Measurements from ENCODE around the gene SEMA6A. TPM values are rescaled to one million over a fixed set of nuclear protein-coding genes. Genes with fewer than 3 reads are reported as not detected.

SEMA6A gene, protein sequence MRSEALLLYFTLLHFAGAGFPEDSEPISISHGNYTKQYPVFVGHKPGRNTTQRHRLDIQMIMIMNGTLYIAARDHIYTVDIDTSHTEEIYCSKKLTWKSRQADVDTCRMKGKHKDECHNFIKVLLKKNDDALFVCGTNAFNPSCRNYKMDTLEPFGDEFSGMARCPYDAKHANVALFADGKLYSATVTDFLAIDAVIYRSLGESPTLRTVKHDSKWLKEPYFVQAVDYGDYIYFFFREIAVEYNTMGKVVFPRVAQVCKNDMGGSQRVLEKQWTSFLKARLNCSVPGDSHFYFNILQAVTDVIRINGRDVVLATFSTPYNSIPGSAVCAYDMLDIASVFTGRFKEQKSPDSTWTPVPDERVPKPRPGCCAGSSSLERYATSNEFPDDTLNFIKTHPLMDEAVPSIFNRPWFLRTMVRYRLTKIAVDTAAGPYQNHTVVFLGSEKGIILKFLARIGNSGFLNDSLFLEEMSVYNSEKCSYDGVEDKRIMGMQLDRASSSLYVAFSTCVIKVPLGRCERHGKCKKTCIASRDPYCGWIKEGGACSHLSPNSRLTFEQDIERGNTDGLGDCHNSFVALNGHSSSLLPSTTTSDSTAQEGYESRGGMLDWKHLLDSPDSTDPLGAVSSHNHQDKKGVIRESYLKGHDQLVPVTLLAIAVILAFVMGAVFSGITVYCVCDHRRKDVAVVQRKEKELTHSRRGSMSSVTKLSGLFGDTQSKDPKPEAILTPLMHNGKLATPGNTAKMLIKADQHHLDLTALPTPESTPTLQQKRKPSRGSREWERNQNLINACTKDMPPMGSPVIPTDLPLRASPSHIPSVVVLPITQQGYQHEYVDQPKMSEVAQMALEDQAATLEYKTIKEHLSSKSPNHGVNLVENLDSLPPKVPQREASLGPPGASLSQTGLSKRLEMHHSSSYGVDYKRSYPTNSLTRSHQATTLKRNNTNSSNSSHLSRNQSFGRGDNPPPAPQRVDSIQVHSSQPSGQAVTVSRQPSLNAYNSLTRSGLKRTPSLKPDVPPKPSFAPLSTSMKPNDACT
- 10 to 100 TPM; 25.0 to 55.7 (median 39.5) TPM for total RNA-seq
- polyA plus RNA-seq = 10 to 100 TPM in 1 of 3 donors, 1 to 10 TPM in 2; 4.9 to 16.3 (median 8.4) TPM

GRCh38 chr5:116574367-116575325 is at the start of gene SEMA6A:
SEMA6A (minus strand) TSS chr5:116574823; CDS start chr5:116504944, 69,879 bp downstream.
- H3K36me3 ChIP-seq = no peaks in the 10 kb centered on the region
- 1% methylated on average over 66 of the region's 66 CpGs for WGBS, 2 donors
- H3K4me3 ChIP-seq = peak within 1 kb of the TSS; percentile 79 to 83 (median 82)
- no peaks in the 10 kb centered on the region for H3K9me3 ChIP-seq
- peak; percentile 97 for DNase-seq
- intact Hi-C loops (cut with DNase I) = loop anchor here (2.0 to 10.0 kb wide), 9 partner anchors 50 to 1160 kb away; no protein-coding TSS in a partner anchor
- TF ChIP-seq POLR2A (IDR thresholded peaks at IDR 0.05) = peak; percentile 33 to 80
- TF ChIP-seq EP300 (IDR thresholded peaks at IDR 0.05) = peak in 1 of 4 donors; percentile 10
- TF ChIP-seq, protein P1, sequence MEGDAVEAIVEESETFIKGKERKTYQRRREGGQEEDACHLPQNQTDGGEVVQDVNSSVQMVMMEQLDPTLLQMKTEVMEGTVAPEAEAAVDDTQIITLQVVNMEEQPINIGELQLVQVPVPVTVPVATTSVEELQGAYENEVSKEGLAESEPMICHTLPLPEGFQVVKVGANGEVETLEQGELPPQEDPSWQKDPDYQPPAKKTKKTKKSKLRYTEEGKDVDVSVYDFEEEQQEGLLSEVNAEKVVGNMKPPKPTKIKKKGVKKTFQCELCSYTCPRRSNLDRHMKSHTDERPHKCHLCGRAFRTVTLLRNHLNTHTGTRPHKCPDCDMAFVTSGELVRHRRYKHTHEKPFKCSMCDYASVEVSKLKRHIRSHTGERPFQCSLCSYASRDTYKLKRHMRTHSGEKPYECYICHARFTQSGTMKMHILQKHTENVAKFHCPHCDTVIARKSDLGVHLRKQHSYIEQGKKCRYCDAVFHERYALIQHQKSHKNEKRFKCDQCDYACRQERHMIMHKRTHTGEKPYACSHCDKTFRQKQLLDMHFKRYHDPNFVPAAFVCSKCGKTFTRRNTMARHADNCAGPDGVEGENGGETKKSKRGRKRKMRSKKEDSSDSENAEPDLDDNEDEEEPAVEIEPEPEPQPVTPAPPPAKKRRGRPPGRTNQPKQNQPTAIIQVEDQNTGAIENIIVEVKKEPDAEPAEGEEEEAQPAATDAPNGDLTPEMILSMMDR (IDR thresholded peaks at IDR 0.05) = peak in 1 of 4 experiments; percentile 29
- TF ChIP-seq POLR2AphosphoS5 (IDR thresholded peaks at IDR 0.05) = peak; percentile 86 to 94 (median 90)
- no peaks in the 10 kb centered on the region for H3K27me3 ChIP-seq
- peak within 1 kb of the TSS; percentile 80 to 85 (median 82) for H3K27ac ChIP-seq
- H3K4me1 ChIP-seq = peaks cover 6 to 38% (median 20%) of the 10 kb centered on the region in 4 donors

DNA sequence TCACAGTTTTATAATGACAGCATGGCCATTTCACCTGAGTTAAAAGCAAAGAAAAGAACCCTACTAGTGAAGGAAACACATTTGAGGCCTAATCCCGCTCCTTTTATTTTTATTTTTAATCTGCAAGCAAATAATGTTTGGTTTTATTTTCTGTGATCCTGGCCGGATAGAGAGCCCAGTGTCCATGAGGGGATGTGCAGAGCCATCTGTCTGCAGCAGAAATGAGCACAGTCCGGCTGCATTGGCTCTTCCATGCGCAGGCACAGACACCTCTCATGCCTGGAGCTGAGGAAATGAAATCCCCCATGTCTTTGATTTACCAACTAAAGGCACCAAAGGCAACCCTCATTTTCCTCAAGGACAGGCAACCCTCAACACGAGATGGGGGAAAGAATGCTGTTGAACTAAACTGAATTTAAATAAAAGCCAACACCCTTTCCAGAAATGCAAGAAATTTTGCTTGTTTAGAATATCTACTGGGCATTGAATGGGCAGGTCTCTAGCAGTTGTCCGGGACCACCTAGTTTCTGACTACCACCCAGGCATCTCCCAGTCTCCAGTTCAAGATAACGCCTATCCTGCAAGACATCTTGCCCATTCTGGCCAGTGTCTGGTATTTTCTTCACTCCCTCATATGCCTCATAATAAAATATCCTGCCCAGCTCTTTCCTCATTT is 47.9 kb upstream of the SEMA6A start:
- H3K4me3 ChIP-seq = no peak overlapping the region
- H3K4me1 ChIP-seq = peaks cover 0 to 18% (median 11%) of the 10 kb centered on the region in 4 donors
- H3K27me3 ChIP-seq = no peaks in the 10 kb centered on the region
- no peak for DNase-seq
- intact Hi-C loops (cut with DNase I) = loop anchor here (10.0 kb wide), 1 partner anchor 142 kb away; no protein-coding TSS in a partner anchor
- TF ChIP-seq, protein P1 (IDR thresholded peaks at IDR 0.05) = no peak
- no peak for TF ChIP-seq POLR2A (IDR thresholded peaks at IDR 0.05)
- no peak for TF ChIP-seq POLR2AphosphoS5 (IDR thresholded peaks at IDR 0.05)
- TF ChIP-seq EP300 (IDR thresholded peaks at IDR 0.05) = no peak
- H3K27ac ChIP-seq = no peak overlapping the region
- H3K36me3 ChIP-seq = no peaks in the 10 kb centered on the region
- no peaks in the 10 kb centered on the region for H3K9me3 ChIP-seq
- 87 to 88% methylated on average over 7 of the region's 7 CpGs for WGBS, 2 donors

- no peaks in the 10 kb centered on the region for H3K9me3 ChIP-seq
- no peak overlapping the region for H3K27ac ChIP-seq
- H3K4me1 ChIP-seq = peaks cover 0 to 11% (median 7%) of the 10 kb centered on the region in 4 donors
- no peaks in the 10 kb centered on the region for H3K27me3 ChIP-seq
- intact Hi-C loops (cut with DNase I) = loop anchor here (10.0 kb wide), 1 partner anchor 143 kb away; no protein-coding TSS in a partner anchor
- H3K4me3 ChIP-seq = no peak overlapping the region
- DNase-seq = no peak
- TF ChIP-seq EP300 (IDR thresholded peaks at IDR 0.05) = no peak
- no peak for TF ChIP-seq POLR2A (IDR thresholded peaks at IDR 0.05)
- TF ChIP-seq, protein P1 (IDR thresholded peaks at IDR 0.05) = no peak
- TF ChIP-seq POLR2AphosphoS5 (IDR thresholded peaks at IDR 0.05) = no peak
- H3K36me3 ChIP-seq = no peaks in the 10 kb centered on the region
- 93 to 95% methylated on average over 2 of the region's 2 CpGs for WGBS, 2 donors
Measured at GRCh38 chr5:116621599-116621998, 47.0 kb upstream of the SEMA6A start.

Data from sigmoid colon (tissue), 7 donors.